Hematopoietic multipotent progenitor cell treated with erythropoietin and hydrocortisone succinate and interleukin-3 and kit ligand, for 17 days (in vitro differentiated cells): ENCODE results near the gene BRD4.

Experiments used
- DNase-seq: peaks from one replicate; pipeline ENCODE4 v3.0.0-alpha.2; 2015; ENCODE audit warnings: low spot score

BRD4 gene

GRCh38 chr19:15225760-15226159 lies 106.6 kb downstream of the BRD4 start:
- no peak for DNase-seq

DNA sequence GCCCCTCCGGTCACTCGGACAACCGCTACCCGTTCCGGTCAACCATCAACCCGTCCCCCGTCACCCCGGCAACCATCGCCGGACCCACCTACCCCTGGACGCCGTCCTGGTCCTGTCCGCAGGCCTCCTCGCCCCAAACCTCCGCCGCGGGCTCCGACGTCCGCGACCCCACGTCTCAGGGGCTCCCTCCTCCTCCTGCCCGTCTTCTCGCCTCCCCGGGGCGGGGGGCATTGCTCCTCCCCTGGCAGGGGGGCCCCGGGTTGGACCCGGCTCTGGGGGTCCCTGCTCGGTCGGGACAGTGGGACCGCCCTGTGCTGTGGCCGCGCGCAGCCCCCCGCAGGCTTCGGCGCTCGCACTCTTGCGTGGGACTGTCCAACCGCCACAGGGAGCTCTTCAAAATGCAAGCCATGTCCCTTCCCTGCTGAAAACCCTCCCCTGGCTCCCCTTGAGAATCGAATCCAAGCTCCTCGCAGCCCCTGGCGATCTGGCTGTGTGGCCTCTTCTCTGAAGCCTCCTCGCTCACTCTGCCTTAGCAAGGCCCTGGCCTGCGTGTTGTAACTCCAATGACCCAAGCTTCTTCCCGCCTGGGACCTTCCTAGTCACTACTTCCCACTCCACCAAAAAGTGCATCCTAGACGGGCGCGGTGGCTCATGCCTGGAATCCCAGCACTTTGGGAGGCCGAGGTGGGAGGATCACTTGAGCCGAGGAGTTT lies 108.5 kb downstream of the BRD4 start:
- no peak for DNase-seq

DNA sequence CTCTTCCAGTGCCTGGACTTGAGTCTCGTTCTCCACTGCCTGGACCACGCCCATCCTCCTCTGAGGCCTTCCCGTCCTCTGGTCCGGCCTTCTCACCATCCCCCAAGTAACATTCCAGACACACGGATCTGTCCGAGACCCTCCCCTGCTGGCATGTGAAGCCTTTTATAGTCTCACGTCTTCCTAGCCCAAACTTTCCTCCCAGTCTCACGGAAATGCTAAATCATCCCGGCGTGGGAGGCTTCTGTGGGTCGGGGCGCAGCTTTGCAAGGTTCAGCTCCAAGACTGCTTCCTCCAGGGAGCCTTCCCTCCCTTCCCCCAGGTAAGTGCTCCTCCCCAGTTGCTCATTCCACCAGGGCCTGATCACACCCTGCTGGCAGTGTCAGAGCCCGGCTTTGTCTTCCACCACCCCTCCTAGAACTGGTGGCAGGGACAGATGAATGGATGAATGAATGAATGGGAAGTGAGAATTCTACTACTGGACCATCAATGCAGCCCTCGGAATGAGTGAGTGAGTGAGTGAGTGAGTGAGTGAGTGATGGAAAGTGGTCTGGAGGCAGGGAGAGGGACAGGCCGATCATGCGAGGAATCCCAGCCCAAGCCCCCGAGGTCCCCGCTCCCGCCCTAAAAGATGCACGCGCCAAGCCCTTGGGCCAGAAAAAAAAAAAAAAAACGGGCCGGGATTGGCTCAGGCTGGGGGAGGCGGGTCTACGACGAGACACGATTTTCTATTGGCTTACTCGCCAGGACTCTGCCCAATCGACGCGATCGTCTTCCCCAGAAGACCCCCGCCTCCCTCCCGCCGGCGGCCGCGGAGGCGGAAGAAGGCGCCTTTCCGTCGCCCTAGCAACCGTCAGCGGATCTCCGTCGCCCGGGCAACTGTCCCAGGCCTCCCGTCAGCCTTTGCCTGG lies 109.3 kb downstream of the BRD4 start:
- no peak for DNase-seq

GRCh38 chr19:15220833-15221232 lies 111.5 kb downstream of the BRD4 start:
- no peak for DNase-seq

DNA sequence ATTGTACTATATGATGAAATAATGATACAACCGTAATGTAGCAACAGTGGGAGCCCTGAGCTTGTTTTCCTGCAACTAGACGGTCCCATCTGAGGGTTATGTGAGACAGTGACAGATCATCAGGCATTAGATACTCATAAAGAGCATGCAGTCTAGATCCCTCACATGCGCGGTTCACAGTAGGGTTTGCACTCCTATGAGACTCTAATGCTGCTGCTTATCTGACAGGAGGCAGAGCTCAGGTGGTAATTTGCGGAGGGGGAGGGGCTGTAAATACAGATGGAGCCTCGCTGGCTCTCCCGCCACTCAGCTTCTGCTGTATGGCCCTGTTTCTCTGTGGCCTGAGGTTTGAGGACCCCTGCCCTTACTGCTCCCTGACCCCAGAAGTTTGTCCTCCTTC lies 113.8 kb downstream of the BRD4 start:
- no peak for DNase-seq

GRCh38 chr19:15216363-15216762 lies 116.0 kb downstream of the BRD4 start:
- no peak for DNase-seq

GRCh38 chr19:15213715-15214381 lies 118.5 kb downstream of the BRD4 start:
- no peak for DNase-seq

GRCh38 chr19:15212711-15213110 lies 119.6 kb downstream of the BRD4 start:
- DNase-seq, result no peak

DNA sequence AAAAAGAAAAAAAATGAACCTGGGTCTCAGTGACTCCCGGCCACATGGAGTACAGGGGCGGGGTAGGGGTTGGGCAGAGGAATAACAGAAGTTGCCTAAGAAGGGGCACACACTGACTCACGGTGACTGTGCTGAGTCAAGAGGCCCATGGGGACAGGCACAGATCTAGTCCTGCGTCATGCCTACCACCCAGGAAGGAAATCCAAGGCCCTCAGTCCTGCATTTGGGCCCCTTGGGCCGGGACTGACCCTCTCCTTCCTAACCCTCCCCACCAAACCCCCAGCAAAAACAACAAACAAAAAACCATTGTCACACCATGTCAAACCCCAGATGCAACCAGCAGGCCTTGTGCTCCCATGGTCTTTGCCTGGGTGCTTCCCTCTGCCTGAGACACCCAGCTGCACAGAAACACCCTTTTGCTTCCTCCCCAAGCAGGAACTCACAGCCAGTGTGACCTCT lies 122.0 kb downstream of the BRD4 start:
- DNase-seq, result no peak

DNA sequence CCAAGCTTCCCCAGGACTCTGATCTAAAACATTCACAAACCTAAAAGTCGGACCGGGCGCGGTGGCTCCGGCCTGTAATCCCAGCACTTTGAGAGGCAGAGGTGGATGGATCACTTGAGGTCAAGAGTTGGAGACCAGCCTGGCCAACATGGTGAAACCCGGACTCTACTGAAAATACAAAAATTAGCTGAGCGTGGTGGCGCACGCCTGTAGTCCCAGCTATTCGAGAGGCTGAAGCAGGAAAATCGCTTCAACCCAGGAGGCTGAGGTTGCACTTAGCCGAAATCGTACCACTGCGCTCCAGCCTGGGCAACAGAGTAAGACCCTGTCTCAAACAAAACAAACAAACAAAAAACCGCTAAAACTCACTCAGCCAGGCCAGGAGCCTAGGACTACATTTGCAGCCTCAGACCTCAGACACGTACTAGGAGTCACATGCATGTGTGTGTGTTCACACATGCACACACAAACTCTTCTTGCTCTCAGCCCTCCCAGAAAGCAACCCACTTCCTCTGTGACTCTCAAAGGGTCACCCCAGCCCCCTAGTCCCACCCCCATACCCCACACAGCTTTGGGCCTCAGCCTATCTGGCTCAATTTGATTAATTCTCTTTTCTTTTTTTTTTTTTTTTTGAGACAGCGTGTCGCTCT lies 130.8 kb downstream of the BRD4 start:
- DNase-seq, result no peak

DNA sequence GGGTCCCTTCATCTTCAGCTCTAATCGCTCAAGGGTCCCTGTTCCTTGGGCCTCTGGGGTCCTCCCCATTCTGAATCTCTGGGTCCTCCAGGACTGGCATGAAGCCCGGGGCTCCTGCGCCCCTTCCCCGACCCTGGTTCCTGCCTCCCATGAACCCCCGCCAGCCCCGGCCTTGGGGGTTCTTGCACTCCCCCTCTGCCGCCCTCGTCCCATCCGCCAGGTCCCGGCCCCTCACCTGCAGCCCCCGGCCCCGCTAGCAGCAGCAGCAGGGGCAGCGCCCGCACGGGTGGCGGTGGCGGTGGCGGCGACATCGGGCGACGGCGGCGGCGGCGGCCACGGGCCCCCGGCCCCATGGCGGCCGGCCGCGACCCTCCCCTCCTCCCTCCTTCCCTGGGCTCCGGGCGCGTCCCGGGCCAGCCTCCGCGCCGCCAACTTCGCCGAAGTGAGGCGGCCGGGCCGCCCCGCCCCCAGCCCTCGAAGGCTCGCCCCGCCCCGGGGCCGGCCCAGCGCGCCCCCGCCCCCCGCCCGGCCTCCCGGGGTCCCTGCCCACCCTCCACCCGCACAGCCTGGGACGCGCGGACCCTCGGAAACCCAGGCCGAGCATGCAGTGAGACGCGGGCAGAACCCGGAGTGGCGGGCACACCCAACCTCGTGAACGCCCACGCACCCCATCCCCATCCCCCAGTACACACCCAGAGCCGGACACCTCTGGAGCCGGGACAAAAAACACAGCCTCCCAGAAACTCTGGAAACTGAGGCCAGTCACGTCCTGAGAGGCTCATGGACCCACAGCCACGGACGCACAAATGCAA lies 131.6 kb downstream of the BRD4 start, which contains the start of gene NOTCH3:
Gene NOTCH3, minus strand, starts transcription at position 443 of the 812 bp plus-strand sequence. Its CDS starts 90 bp downstream, at position 353.
- DNase-seq, result no peak

DNA sequence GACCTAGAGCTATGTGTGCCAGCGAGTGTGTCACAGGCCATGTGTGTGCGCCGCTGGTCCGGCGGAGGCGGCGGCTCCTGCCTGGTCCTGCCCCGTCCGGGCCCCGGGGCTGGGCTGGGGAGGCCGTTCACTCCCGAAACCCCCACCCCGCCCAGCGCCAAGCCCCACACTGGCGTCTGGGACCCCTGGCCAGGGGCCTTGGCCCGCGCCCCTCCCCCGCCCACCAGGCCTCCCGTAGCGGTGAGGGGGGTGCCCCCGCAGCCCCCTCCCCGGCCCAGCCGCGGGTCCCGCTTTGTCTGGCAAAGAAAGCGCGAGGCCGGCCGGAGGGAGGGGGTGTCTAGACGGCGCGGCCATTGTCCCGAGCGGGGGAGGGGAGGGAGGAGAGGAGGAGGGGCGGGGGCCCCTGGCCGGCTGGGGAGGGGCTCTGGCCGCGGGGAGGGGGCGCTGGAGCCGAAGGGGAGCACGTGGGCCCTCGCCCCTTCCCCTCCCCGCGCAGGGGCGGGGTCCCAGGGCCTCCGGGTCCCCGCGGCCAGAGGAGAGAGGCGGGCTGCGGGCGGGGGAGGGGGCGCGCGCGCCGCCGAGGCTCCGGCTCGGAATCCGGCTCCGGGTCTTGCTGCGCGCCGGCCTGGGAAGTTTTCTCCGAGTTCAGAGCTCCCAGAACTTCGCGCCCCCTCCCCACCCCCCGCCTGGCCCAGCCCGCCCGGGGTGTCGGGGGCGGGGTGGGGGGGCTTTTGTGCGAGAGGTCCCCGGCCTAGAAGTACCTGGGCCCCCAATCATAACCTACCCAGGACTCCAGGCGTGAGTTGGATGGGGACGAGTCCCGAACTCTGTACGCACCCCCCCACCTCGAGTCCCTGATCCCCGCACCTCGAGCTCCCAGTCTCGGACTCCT lies 132.4 kb downstream of the BRD4 start:
- no peak for DNase-seq

GRCh38 chr19:15198951-15199660 lies 133.2 kb downstream of the BRD4 start:
- no peak for DNase-seq

GRCh38 chr19:15197942-15198341 lies 134.4 kb downstream of the BRD4 start:
- no peak for DNase-seq

GRCh38 chr19:15197275-15197941 lies 134.9 kb downstream of the BRD4 start:
- no peak for DNase-seq

DNA sequence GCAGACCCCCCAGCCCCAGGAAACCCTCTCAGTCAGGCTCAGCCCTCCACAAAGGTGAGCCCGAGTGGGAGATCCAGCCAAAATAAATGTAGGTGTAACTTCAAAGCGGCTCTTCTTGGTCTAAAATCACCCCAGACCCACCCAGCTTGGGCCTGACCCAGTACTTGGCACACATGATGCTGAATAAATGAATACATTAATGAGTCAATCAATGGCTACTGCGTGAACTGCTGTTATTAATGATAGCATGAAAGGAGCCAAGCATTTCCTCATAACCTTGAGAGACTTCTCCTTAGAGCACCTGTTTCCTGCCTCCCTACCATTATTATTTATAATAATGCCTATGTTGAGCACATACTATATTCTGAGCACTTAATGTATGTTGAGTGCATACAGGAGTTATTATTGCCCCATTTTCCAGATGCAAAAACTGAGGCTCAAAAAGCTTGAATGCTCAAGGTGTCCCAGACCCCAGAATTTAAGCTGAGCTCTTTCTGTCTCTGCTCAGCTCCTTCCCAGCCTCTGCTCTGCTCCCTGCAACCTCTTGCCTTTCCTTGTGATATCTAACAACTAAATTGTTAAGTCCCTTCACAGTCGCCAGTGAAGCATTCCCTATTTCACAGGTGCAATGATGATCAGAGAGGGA lies 135.9 kb downstream of the BRD4 start:
- DNase-seq, result no peak

GRCh38 chr19:15195371-15196334 lies 136.7 kb downstream of the BRD4 start:
- no peak for DNase-seq
